IMR-90 (cell line): ENCODE data around the gene MORN5. TPM values are rescaled to one million over a fixed set of nuclear protein-coding genes. Genes with fewer than 3 reads are reported as not detected.

Source experiments
- ATAC-seq: fragments of 200-7000 bp; cut with Tn5 transposase; 2 replicates; pipeline ENCODE4 v1.9.1; 2020; ENCODE audit warnings: low read depth, mild to moderate bottlenecking, moderate library complexity
- BruUV-seq: library from RNA; stranded (reverse); fragments of 400-500 nt; replicated peaks from 2 replicates; lab custom pipeline; 2021; lab: Mats Ljungman, UMichigan
- CTCF ChIA-PET: fragments of 300-600 bp; formaldehyde crosslinking; extraction: SDS; loops from one replicate; lab custom pipeline; 2021; ENCODE audit warnings: antibody characterized with exemption; lab: Yijun Ruan, JAX
- POLR2A ChIA-PET: fragments of 300-600 bp; sonication (Branson Sonifier 250); formaldehyde crosslinking; loops from one replicate; lab custom pipeline; 2022; ENCODE audit warnings: antibody characterized with exemption; ENCODE audit not compliant: unreplicated experiment; lab: Charles Lee
- DNase-seq: peaks from one replicate; pipeline ENCODE4 v3.0.0; 2013
- H2AFZ ChIP-seq: replicated peaks from 2 replicates; pipeline ENCODE3; 2013; ENCODE audit warnings: low read length, mild to moderate bottlenecking; ENCODE audit not compliant: poor library complexity
- H2AK5ac ChIP-seq: 2 replicates; pipeline ENCODE4 v1.6.1; 2013; ENCODE audit warnings: low read depth, low read length, inconsistent platforms
- H2AK9ac ChIP-seq: replicated peaks from 2 replicates; pipeline ENCODE3; 2013; ENCODE audit warnings: mild to moderate bottlenecking, low read depth, low read length, moderate library complexity; ENCODE audit not compliant: poor library complexity
- H2BK120ac ChIP-seq: 2 replicates; pipeline ENCODE4 v1.6.1; 2013; ENCODE audit warnings: low read depth, low read length, inconsistent platforms
- H2BK15ac ChIP-seq: 3 replicates; pipeline ENCODE4 v1.6.1; 2013; ENCODE audit warnings: low read depth, low read length, inconsistent platforms
- H2BK20ac ChIP-seq: 2 replicates; pipeline ENCODE4 v1.6.1; 2013; ENCODE audit warnings: low read depth, mild to moderate bottlenecking, inconsistent platforms, low read length, moderate library complexity
- H2BK5ac ChIP-seq: 2 replicates; pipeline ENCODE4 v1.6.1; 2013; ENCODE audit warnings: mild to moderate bottlenecking, low read depth, low read length, inconsistent platforms; ENCODE audit not compliant: poor library complexity, severe bottlenecking
- H3K14ac ChIP-seq: replicated peaks from 2 replicates; pipeline ENCODE4 v1.6.1; 2013; ENCODE audit warnings: low read depth, low read length, inconsistent platforms
- H3K18ac ChIP-seq: 2 replicates; pipeline ENCODE4 v1.6.1; 2013; ENCODE audit warnings: low read depth, low read length, control low read depth
- H3K23ac ChIP-seq: 2 replicates; pipeline ENCODE4 v1.6.1; 2013; ENCODE audit warnings: low read depth, low read length, inconsistent platforms
- H3K27ac ChIP-seq: 2 replicates; pipeline ENCODE4 v1.5.1; 2013; ENCODE audit warnings: mild to moderate bottlenecking, control low read depth, low read length; ENCODE audit not compliant: insufficient read depth
- H3K27me3 ChIP-seq: 2 replicates; pipeline ENCODE4 v1.6.1; 2013; ENCODE audit warnings: low read length; ENCODE audit not compliant: control insufficient read depth, insufficient read depth
- H3K36me3 ChIP-seq: 2 replicates; pipeline ENCODE4 v1.6.1; 2013; ENCODE audit warnings: low read length, mixed read lengths; ENCODE audit not compliant: control insufficient read depth, insufficient read depth
- H3K4ac ChIP-seq: 2 replicates; pipeline ENCODE4 v1.6.1; 2013; ENCODE audit warnings: low read depth, low read length, inconsistent platforms
- H3K4me1 ChIP-seq: 2 replicates; pipeline ENCODE4 v1.6.1; 2013; ENCODE audit warnings: low read length, mixed read lengths; ENCODE audit not compliant: control insufficient read depth, insufficient read depth
- H3K4me2 ChIP-seq: 2 replicates; pipeline ENCODE4 v1.6.1; 2013; ENCODE audit warnings: low read depth, mild to moderate bottlenecking, control low read depth, low read length, moderate library complexity
- H3K4me3 ChIP-seq: 2 replicates; pipeline ENCODE4 v1.5.1; 2013; ENCODE audit warnings: low read depth, mild to moderate bottlenecking, control low read depth, low read length, moderate library complexity; ENCODE audit not compliant: insufficient read depth
- H3K56ac ChIP-seq: 2 replicates; pipeline ENCODE4 v1.6.1; 2013; ENCODE audit warnings: low read length, inconsistent platforms; ENCODE audit not compliant: insufficient read depth; ENCODE audit errors: extremely low read depth
- H3K79me1 ChIP-seq, 2 experiments: 2 replicates each; pipeline ENCODE4 v1.6.1; 2013; ENCODE audit warnings: low read length in 2 of 2, inconsistent platforms in 1 of 2, low read depth in 1 of 2
- H3K9ac ChIP-seq: 2 replicates; pipeline ENCODE4 v1.6.1; 2013; ENCODE audit warnings: low read depth, low read length, control low read depth
- H3K9me1 ChIP-seq: 2 replicates; pipeline ENCODE4 v1.6.1; 2013; ENCODE audit warnings: low read length, inconsistent platforms; ENCODE audit not compliant: insufficient read depth
- H3K9me3 ChIP-seq: 2 replicates; pipeline ENCODE4 v1.6.1; 2013; ENCODE audit warnings: low read length; ENCODE audit not compliant: control insufficient read depth, insufficient read depth
- H4K20me1 ChIP-seq: 2 replicates; pipeline ENCODE4 v1.6.1; 2013; ENCODE audit warnings: low read length, inconsistent platforms; ENCODE audit not compliant: insufficient read depth
- H4K5ac ChIP-seq: 2 replicates; pipeline ENCODE4 v1.6.1; 2013; ENCODE audit warnings: mild to moderate bottlenecking, low read depth, low read length, control low read depth
- H4K8ac ChIP-seq, 2 experiments: 2 replicates each; pipeline ENCODE4 v1.6.1; 2013; ENCODE audit warnings: low read depth in 2 of 2, low read length in 2 of 2, control low read depth in 1 of 2, inconsistent platforms in 1 of 2
- H4K91ac ChIP-seq: 2 replicates; pipeline ENCODE4 v1.6.1; 2013; ENCODE audit warnings: low read depth, low read length, inconsistent platforms; ENCODE audit not compliant: insufficient read depth
- MAZ ChIP-seq: IDR thresholded peaks from 2 replicates; pipeline ENCODE4 v1.6.1; 2012; ENCODE audit warnings: low read depth, mild to moderate bottlenecking, low read length, improper control_type of control experiment, moderate library complexity, borderline replicate concordance
- NFE2L2 ChIP-seq: fragments of 150-350 bp; IDR thresholded peaks from 2 replicates; pipeline ENCODE4 v1.6.1; 2016; ENCODE audit warnings: low read depth, mild to moderate bottlenecking, low read length
- POLR2A ChIP-seq: IDR thresholded peaks from 2 replicates; pipeline ENCODE4 v1.6.1; 2012; ENCODE audit warnings: mild to moderate bottlenecking, low read depth, low read length
- RAD21 ChIP-seq: IDR thresholded peaks from 2 replicates; pipeline ENCODE4 v1.6.1; 2012; ENCODE audit warnings: low read length, improper control_type of control experiment
- RFX5 ChIP-seq: IDR thresholded peaks from 2 replicates; pipeline ENCODE4 v1.8.0; 2012; ENCODE audit warnings: low read depth, mild to moderate bottlenecking, low read length, moderate library complexity
- WGBS, 2 experiments: methylation state at CpG; one replicate each; pipeline versions ENCODE4 v1.1.5 to v1.1.7; 2013; ENCODE audit warnings: missing lambda C conversion rate in 2 of 2; ENCODE audit not compliant: insufficient read length in 1 of 2; ENCODE audit errors: extremely low coverage in 2 of 2; 5-methylcytosine and 5-hydroxymethylcytosine counted together
- dilution Hi-C: fragments of 300-500 bp; cut with HindIII; formaldehyde crosslinking; loops from one replicate; pipeline ENCODE4 v1.14.3; 2018; ENCODE audit warnings: low sequenced_read_pairs; ENCODE audit not compliant: unreplicated experiment
- in situ Hi-C: fragments of 300-500 bp; cut with MboI; formaldehyde crosslinking; loops from 3 replicates; pipeline ENCODE4 v1.14.3; 2019; ENCODE audit warnings: low sequenced_read_pairs, inconsistent platforms, mixed read lengths
- intact Hi-C: fragments of 100-400 bp; cut with micrococcal nuclease; formaldehyde crosslinking; loops from 2 replicates; pipeline ENCODE4 v1.10.0; 2022
- polyA plus RNA-seq, 3 experiments: library from polyadenylated mRNA; depleted of rRNA; stranded (reverse); fragments of >200 nt; gene quantifications; 2 replicates each; pipeline ENCODE4 v1.2.3, GENCODE V29; 2012; ENCODE audit warnings: low replicate concordance in 1 of 3
- total RNA-seq: library from RNA; depleted of rRNA; stranded (reverse); fragments of >200 nt; gene quantifications from 2 replicates; pipeline ENCODE4 v1.2.3, GENCODE V29; 2012

The MORN5 gene
- total and polyA plus RNA-seq, 2 of the 4 experiments (the other 2 are of a cell fraction), result not detected

- no CpG with 5 or more reads among the region's 1 CpG for WGBS, 2 experiments
- ChIA-PET POLR2A (no interaction called here), CTCF (interaction anchor here (1.0 kb wide), 1 partner anchor 85 kb away, joined by 3 read pairs; no protein-coding TSS in a partner anchor)
- TF ChIP-seq RAD21 (no peak), MAZ (no peak), RFX5 (no peak), POLR2A (no peak), NFE2L2 (no peak)
- Histone ChIP-seq H2AK5ac (no peak overlapping the region), H4K91ac (no peak overlapping the region), H4K5ac (no peak overlapping the region), H3K4ac (no peak overlapping the region), H3K4me1 (0 out of 2 replicates have a peak, but pooled peaks cover 4% of the 10 kb centered on the region), H2AK9ac (no peak overlapping the region), H4K20me1 (no peaks in the 10 kb centered on the region), H2BK5ac (no peak overlapping the region), H3K18ac (no peak overlapping the region), H2BK120ac (no peak overlapping the region), H4K8ac (no peak overlapping the region), H3K79me1 (no peaks in the 10 kb centered on the region), H3K36me3 (no peaks in the 10 kb centered on the region), H3K14ac (no peak overlapping the region), H3K27ac (no peak overlapping the region), H2AFZ (no peak overlapping the region), H3K23ac (no peak overlapping the region), H3K56ac (no peak overlapping the region), H3K9ac (no peak overlapping the region), H2BK20ac (no peak overlapping the region), H3K9me3 (no peaks in the 10 kb centered on the region), H3K27me3 (peaks cover 35% of the 10 kb centered on the region), H3K4me2 (no peak overlapping the region), H3K9me1 (no peaks in the 10 kb centered on the region), H3K4me3 (no peak overlapping the region), H2BK15ac (no peak overlapping the region)
- in situ Hi-C loops, result no loop called here
- ATAC-seq (no peak), DNase-seq (no peak)
- intact Hi-C loops, result no loop called here
- dilution Hi-C loops, result no loop called here
- no TSS peak for BruUV-seq
These were observed 24.8 kb downstream of the MORN5 start for GRCh38 chr9:122184551-122184950.
